H9 (cell line): ENCODE data around the gene CACNA1D. TPM values are rescaled to one million over a fixed set of nuclear protein-coding genes. Genes with fewer than 3 reads are reported as not detected.

ENCODE experiments used
- DNase-seq: peaks from one replicate; pipeline ENCODE4 v3.0.0-alpha.2; 2017
- H2AFZ ChIP-seq: one replicate; pipeline ENCODE4 v1.6.1; 2013; ENCODE audit warnings: mild to moderate bottlenecking, low read length, control low read depth, moderate library complexity
- H2AK5ac ChIP-seq: 2 replicates; pipeline ENCODE4 v1.6.1; 2013; ENCODE audit warnings: low read length, control low read depth, mixed read lengths; ENCODE audit not compliant: insufficient read length
- H2BK120ac ChIP-seq: one replicate; pipeline ENCODE4 v1.6.1; 2013; ENCODE audit warnings: low read depth, mild to moderate bottlenecking, low read length, control low read depth, inconsistent platforms; ENCODE audit not compliant: poor library complexity, severe bottlenecking
- H2BK12ac ChIP-seq: 2 replicates; pipeline ENCODE4 v1.6.1; 2013; ENCODE audit warnings: low read length, control low read depth, mixed read lengths, low read depth; ENCODE audit not compliant: insufficient read length
- H2BK15ac ChIP-seq: 2 replicates; pipeline ENCODE4 v1.6.1; 2013; ENCODE audit warnings: low read depth, low read length, control low read depth
- H2BK20ac ChIP-seq: one replicate; pipeline ENCODE4 v1.6.1; 2013; ENCODE audit warnings: low read depth, mild to moderate bottlenecking, low read length, control low read depth, inconsistent platforms; ENCODE audit not compliant: poor library complexity, severe bottlenecking
- H2BK5ac ChIP-seq: 2 replicates; pipeline ENCODE4 v1.6.1; 2013; ENCODE audit warnings: low read length, control low read depth, mixed read lengths; ENCODE audit not compliant: insufficient read length
- H3K14ac ChIP-seq: 2 replicates; pipeline ENCODE4 v1.6.1; 2013; ENCODE audit warnings: low read length, control low read depth; ENCODE audit not compliant: insufficient read depth
- H3K18ac ChIP-seq: 2 replicates; pipeline ENCODE4 v1.6.1; 2013; ENCODE audit warnings: low read depth, mild to moderate bottlenecking, mixed read lengths, low read length, control low read depth; ENCODE audit not compliant: insufficient read length
- H3K23ac ChIP-seq: 2 replicates; pipeline ENCODE4 v1.6.1; 2013; ENCODE audit warnings: low read length, control low read depth, mixed read lengths, low read depth; ENCODE audit not compliant: insufficient read length
- H3K23me2 ChIP-seq: 2 replicates; pipeline ENCODE4 v1.6.1; 2013; ENCODE audit warnings: low read depth, mild to moderate bottlenecking, mixed read lengths, low read length, control low read depth; ENCODE audit not compliant: insufficient read length, poor library complexity, severe bottlenecking
- H3K27ac ChIP-seq: 2 replicates; pipeline ENCODE4 v1.5.1; 2013; ENCODE audit warnings: low read length, control low read depth, mixed read lengths, low read depth; ENCODE audit not compliant: insufficient read length
- H3K27me3 ChIP-seq: 2 replicates; pipeline ENCODE4 v1.6.1; 2013; ENCODE audit warnings: low read length, control low read depth, inconsistent platforms; ENCODE audit not compliant: insufficient read depth
- H3K4ac ChIP-seq: 2 replicates; pipeline ENCODE4 v1.6.1; 2013; ENCODE audit warnings: low read depth, mild to moderate bottlenecking, control low read depth, inconsistent platforms, low read length, moderate library complexity
- H3K4me1 ChIP-seq: 2 replicates; pipeline ENCODE4 v1.6.1; 2013; ENCODE audit warnings: low read length, control low read depth, inconsistent platforms; ENCODE audit not compliant: insufficient read depth
- H3K4me2 ChIP-seq: 2 replicates; pipeline ENCODE4 v1.6.1; 2013; ENCODE audit warnings: low read length, control low read depth, mixed read lengths; ENCODE audit not compliant: insufficient read length, insufficient read depth
- H3K56ac ChIP-seq: 2 replicates; pipeline ENCODE4 v1.6.1; 2013; ENCODE audit warnings: low read depth, mild to moderate bottlenecking, mixed read lengths, low read length, control low read depth; ENCODE audit not compliant: insufficient read length
- H3K79me1 ChIP-seq: 2 replicates; pipeline ENCODE4 v1.6.1; 2013; ENCODE audit warnings: low read depth, mild to moderate bottlenecking, moderate library complexity, low read length, control low read depth, inconsistent platforms; ENCODE audit not compliant: insufficient read depth, poor library complexity, severe bottlenecking
- H3K79me2 ChIP-seq: 2 replicates; pipeline ENCODE4 v1.6.1; 2013; ENCODE audit warnings: low read length, control low read depth, inconsistent platforms; ENCODE audit not compliant: insufficient read depth
- H3K9ac ChIP-seq: 2 replicates; pipeline ENCODE4 v1.6.1; 2013; ENCODE audit warnings: low read length, control low read depth, mixed read lengths; ENCODE audit not compliant: insufficient read length; ENCODE audit errors: extremely low read depth
- H3K9me3 ChIP-seq: one replicate; pipeline ENCODE4 v1.6.1; 2013; ENCODE audit warnings: low read depth, low read length, inconsistent platforms; ENCODE audit not compliant: control insufficient read depth
- H3T11ph ChIP-seq: one replicate; pipeline ENCODE4 v1.6.1; 2013; ENCODE audit warnings: mild to moderate bottlenecking, low read length, control low read depth, inconsistent platforms
- H4K20me1 ChIP-seq: one replicate; pipeline ENCODE4 v1.6.1; 2013; ENCODE audit not compliant: control insufficient read depth, insufficient read length, insufficient read depth
- H4K5ac ChIP-seq: 2 replicates; pipeline ENCODE4 v1.6.1; 2013; ENCODE audit warnings: low read depth, mild to moderate bottlenecking, mixed read lengths, low read length, control low read depth; ENCODE audit not compliant: insufficient read length
- H4K8ac ChIP-seq: replicated peaks from 2 replicates; pipeline ENCODE4 v1.6.1; 2013; ENCODE audit warnings: low read length, control low read depth, mixed read lengths, low read depth; ENCODE audit not compliant: insufficient read length
- H4K91ac ChIP-seq: 2 replicates; pipeline ENCODE4 v1.6.1; 2013; ENCODE audit warnings: low read depth, mild to moderate bottlenecking, moderate library complexity, mixed read lengths, low read length, control low read depth; ENCODE audit not compliant: insufficient read length
- H3K27ac Mint-ChIP-seq, 3 experiments: 2 replicates in 2 of 3; 3 replicates in 1 of 3; pipeline ENCODE4 v1.8.0; 2020 to 2021; ENCODE audit warnings: mixed read lengths in 3 of 3, mild to moderate bottlenecking in 1 of 3, moderate library complexity in 1 of 3
- H3K27me3 Mint-ChIP-seq: 2 replicates; pipeline ENCODE4 v1.8.0; 2021; ENCODE audit warnings: low read depth, mild to moderate bottlenecking, moderate library complexity, mixed read lengths
- H3K36me3 Mint-ChIP-seq, 3 experiments: 2 replicates in 2 of 3; 3 replicates in 1 of 3; pipeline ENCODE4 v1.8.0; 2020 to 2021; ENCODE audit warnings: low read depth in 3 of 3, mixed read lengths in 3 of 3; ENCODE audit not compliant: insufficient read depth in 1 of 3
- H3K4me1 Mint-ChIP-seq, 2 experiments: 2 replicates each; pipeline ENCODE4 v1.8.0; 2020; ENCODE audit warnings: mixed read lengths in 2 of 2
- H3K4me3 Mint-ChIP-seq, 2 experiments: 2 replicates in 1 of 2; 3 replicates in 1 of 2; pipeline ENCODE4 v1.8.0; 2020 to 2021; ENCODE audit warnings: mild to moderate bottlenecking in 2 of 2, mixed read lengths in 2 of 2, moderate library complexity in 1 of 2
- H3K9me3 Mint-ChIP-seq, 2 experiments: 2 replicates in 1 of 2; 3 replicates in 1 of 2; pipeline ENCODE4 v1.8.0; 2020; ENCODE audit warnings: mild to moderate bottlenecking in 2 of 2, mixed read lengths in 2 of 2, moderate library complexity in 1 of 2
- CTCF ChIP-seq: fragments of 200-600 bp; sonication (generic); conservative IDR thresholded peaks from 3 replicates; pipeline ENCODE4 v1.8.0; 2021; ENCODE audit warnings: antibody characterized with exemption, mild to moderate bottlenecking
- WGBS: extraction: QIAGEN DNeasy Blood & Tissue Kit; methylation state at CpG from one replicate; pipeline ENCODE4 v1.1.7; 2013; ENCODE audit warnings: missing lambda C conversion rate, low lambda C conversion rate, mixed read lengths; ENCODE audit not compliant: insufficient read length; ENCODE audit errors: extremely low coverage; 5-methylcytosine and 5-hydroxymethylcytosine counted together
- total RNA-seq: library from RNA; stranded (reverse); gene quantifications from 2 replicates; pipeline ENCODE4 v1.2.1, GENCODE V29; 2021

Gene CACNA1D
- total RNA-seq, 1 experiment from 2014 or later = 3.5 TPM

- no peaks in the 10 kb centered on the region for H3K9me3 ChIP-seq
- H3K79me1 ChIP-seq = no peaks in the 10 kb centered on the region
- no peaks in the 10 kb centered on the region for H3K4me1 ChIP-seq
- TF ChIP-seq CTCF = no peak
- DNase-seq = no peak
- H3K18ac ChIP-seq = no peak overlapping the region
- H3T11ph ChIP-seq = no peak overlapping the region
- Mint-ChIP-seq H3K36me3 (no peaks in the 10 kb centered on the region), H3K27me3 (peaks cover 28% of the 10 kb centered on the region), H3K27ac (no peak overlapping the region), H3K9me3 (no peaks in the 10 kb centered on the region), H3K4me1 (peaks cover 0 to under 1% of the 10 kb centered on the region in 2 experiments; a peak in 1 of 4 replicates), H3K4me3 (no peak overlapping the region)
- H2BK5ac ChIP-seq = no peak overlapping the region
- H2BK20ac ChIP-seq = no peak overlapping the region
- H3K4ac ChIP-seq = no peak overlapping the region
- no peak overlapping the region for H4K8ac ChIP-seq
- no peak overlapping the region for H3K27ac ChIP-seq
- no peak overlapping the region for H3K14ac ChIP-seq
- H2BK120ac ChIP-seq = no peak overlapping the region
- no peak overlapping the region for H3K56ac ChIP-seq
- no CpG with 5 or more reads among the region's 1 CpG for WGBS
- H3K27me3 ChIP-seq = no peaks in the 10 kb centered on the region
- no peak overlapping the region for H2BK12ac ChIP-seq
- H4K20me1 ChIP-seq = no peaks in the 10 kb centered on the region
- H3K4me2 ChIP-seq = no peak overlapping the region
- no peak overlapping the region for H2BK15ac ChIP-seq
- no peaks in the 10 kb centered on the region for H3K79me2 ChIP-seq
- H3K23ac ChIP-seq = no peak overlapping the region
- no peak overlapping the region for H3K9ac ChIP-seq
- H4K5ac ChIP-seq = no peak overlapping the region
- no peak overlapping the region for H2AK5ac ChIP-seq
- no peak overlapping the region for H2AFZ ChIP-seq
- no peak overlapping the region for H4K91ac ChIP-seq
- H3K23me2 ChIP-seq = no peaks in the 10 kb centered on the region
Measured at GRCh38 chr3:53484984-53485383, 9.4 kb upstream of the CACNA1D start.
